Upper lobe of right lung (tissue), 1 donor: ENCODE data around the gene FIBCD1. TPM values are rescaled to one million over a fixed set of nuclear protein-coding genes. Genes with fewer than 3 reads are reported as not detected.
A peak's percentile ranks its signal among the peaks of the same experiment; 100 is the strongest.

ENCODE experiments used
- ATAC-seq: fragments of 200-7000 bp; cut with Tn5 transposase; one replicate; pipeline ENCODE4 v1.9.1; 2020; ENCODE audit warnings: mild to moderate bottlenecking, moderate library complexity
- DNase-seq: peaks from one replicate; pipeline ENCODE4 v3.0.0-alpha.2; 2020
- H3K27ac ChIP-seq: fragments of 200-600 bp; one replicate; pipeline ENCODE4 v1.8.0; 2022
- H3K27me3 ChIP-seq: fragments of 200-600 bp; one replicate; pipeline ENCODE4 v1.8.0; 2022; ENCODE audit warnings: mild to moderate bottlenecking
- H3K36me3 ChIP-seq: fragments of 200-600 bp; one replicate; pipeline ENCODE4 v1.8.0; 2022
- H3K4me1 ChIP-seq: fragments of 200-600 bp; one replicate; pipeline ENCODE4 v1.8.0; 2022
- H3K4me3 ChIP-seq: fragments of 200-600 bp; one replicate; pipeline ENCODE4 v1.8.0; 2022; ENCODE audit warnings: mild to moderate bottlenecking
- H3K9me3 ChIP-seq: fragments of 200-600 bp; one replicate; pipeline ENCODE4 v1.8.0; 2022
- intact Hi-C: fragments of 100-400 bp; cut with DNase I; formaldehyde crosslinking; loops from one replicate; pipeline ENCODE4 v1.11.0; 2022
- total RNA-seq: library from RNA; stranded (reverse); fragmentation: NEBNext Ultra II Directional; extraction: Animal tissue kit (Norgen Biotek cat#: 25700); gene quantifications from one replicate; pipeline ENCODE4 v1.2.1, GENCODE V29; 2021
- TF ChIP-seq, protein P1 (sequence below): fragments of 200-600 bp; IDR thresholded peaks from one replicate; pipeline ENCODE4 v1.8.0; 2022; ENCODE audit warnings: antibody characterized with exemption
- donor health status: DM: no; HTN: yes; CAD: no; lungs with severe emphysema.

Gene FIBCD1
- total RNA-seq, 1 donor from 2014 or later, result 2.7 TPM

DNA sequence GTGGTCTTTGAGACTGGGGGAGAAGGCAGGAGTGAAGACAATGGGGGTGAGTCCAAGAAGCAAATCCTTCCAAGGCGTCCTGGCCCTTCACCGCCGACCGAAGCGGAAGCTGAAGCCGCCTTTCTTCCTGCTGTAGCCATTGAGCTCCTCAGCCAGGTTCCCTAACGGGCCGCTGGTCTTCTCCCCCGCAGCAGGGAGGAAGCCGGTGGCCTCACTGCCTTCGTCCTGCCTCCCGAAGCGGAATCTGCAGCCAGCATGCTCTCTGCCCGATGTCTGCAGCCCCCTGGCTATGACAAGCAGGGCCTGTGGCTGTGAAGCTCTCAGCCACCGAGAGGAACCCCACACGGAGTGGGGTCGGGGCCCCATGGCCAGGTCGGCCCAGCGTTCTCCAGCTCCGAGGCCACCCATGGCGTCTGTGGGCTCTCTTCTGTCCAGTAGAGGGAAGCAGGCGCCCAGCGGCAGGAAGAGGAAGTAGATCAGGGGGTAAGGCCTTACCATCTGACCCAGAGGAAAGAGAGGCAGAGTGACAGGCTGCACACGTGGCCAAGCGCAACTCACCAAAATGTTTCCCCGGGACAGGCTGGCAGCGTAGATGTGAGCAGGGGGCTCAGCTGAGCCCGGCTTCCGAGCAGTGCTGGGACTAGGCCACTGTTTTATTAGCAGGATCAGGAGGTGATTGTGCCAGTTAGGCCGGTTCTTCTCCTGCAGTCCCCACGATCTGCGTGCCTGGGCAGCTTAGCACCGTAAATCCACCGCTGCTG lies 45.5 kb downstream of the FIBCD1 start:
- intact Hi-C loops, result no loop called here
- ATAC-seq (peak; percentile 92), DNase-seq (peak; percentile 82)
- Histone ChIP-seq H3K27me3 (no peaks in the 10 kb centered on the region), H3K9me3 (no peaks in the 10 kb centered on the region), H3K27ac (peak overlapping the region; percentile 63), H3K4me3 (peak overlapping the region; percentile 10), H3K4me1 (no peaks in the 10 kb centered on the region), H3K36me3 (peaks cover 31% of the 10 kb centered on the region)
- TF ChIP-seq, protein P1, sequence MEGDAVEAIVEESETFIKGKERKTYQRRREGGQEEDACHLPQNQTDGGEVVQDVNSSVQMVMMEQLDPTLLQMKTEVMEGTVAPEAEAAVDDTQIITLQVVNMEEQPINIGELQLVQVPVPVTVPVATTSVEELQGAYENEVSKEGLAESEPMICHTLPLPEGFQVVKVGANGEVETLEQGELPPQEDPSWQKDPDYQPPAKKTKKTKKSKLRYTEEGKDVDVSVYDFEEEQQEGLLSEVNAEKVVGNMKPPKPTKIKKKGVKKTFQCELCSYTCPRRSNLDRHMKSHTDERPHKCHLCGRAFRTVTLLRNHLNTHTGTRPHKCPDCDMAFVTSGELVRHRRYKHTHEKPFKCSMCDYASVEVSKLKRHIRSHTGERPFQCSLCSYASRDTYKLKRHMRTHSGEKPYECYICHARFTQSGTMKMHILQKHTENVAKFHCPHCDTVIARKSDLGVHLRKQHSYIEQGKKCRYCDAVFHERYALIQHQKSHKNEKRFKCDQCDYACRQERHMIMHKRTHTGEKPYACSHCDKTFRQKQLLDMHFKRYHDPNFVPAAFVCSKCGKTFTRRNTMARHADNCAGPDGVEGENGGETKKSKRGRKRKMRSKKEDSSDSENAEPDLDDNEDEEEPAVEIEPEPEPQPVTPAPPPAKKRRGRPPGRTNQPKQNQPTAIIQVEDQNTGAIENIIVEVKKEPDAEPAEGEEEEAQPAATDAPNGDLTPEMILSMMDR, result peak; percentile 38

GRCh38 chr9:130892477-130893304 lies 46.4 kb downstream of the FIBCD1 start:
- Histone ChIP-seq H3K9me3 (no peaks in the 10 kb centered on the region), H3K27ac (no peak overlapping the region), H3K36me3 (peaks cover 39% of the 10 kb centered on the region), H3K27me3 (no peaks in the 10 kb centered on the region), H3K4me1 (no peaks in the 10 kb centered on the region), H3K4me3 (no peak overlapping the region)
- intact Hi-C loops, result no loop called here
- no peak for ATAC-seq
- DNase-seq, result no peak
- TF ChIP-seq, protein P1, result no peak

GRCh38 chr9:130891688-130892476 lies 47.2 kb downstream of the FIBCD1 start:
- no peak for ATAC-seq
- intact Hi-C loops, result no loop called here
- Histone ChIP-seq H3K27ac (no peak overlapping the region), H3K4me1 (no peaks in the 10 kb centered on the region), H3K27me3 (no peaks in the 10 kb centered on the region), H3K36me3 (peaks cover 47% of the 10 kb centered on the region), H3K4me3 (no peak overlapping the region), H3K9me3 (no peaks in the 10 kb centered on the region)
- no peak for DNase-seq
- TF ChIP-seq, protein P1, result no peak

GRCh38 chr9:130890870-130891687 lies 48.0 kb downstream of the FIBCD1 start:
- H3K9me3 ChIP-seq, result no peaks in the 10 kb centered on the region
- H3K4me3 ChIP-seq, result no peak overlapping the region
- H3K27me3 ChIP-seq, result no peaks in the 10 kb centered on the region
- peaks cover 55% of the 10 kb centered on the region for H3K36me3 ChIP-seq
- no peak for ATAC-seq
- H3K4me1 ChIP-seq, result no peaks in the 10 kb centered on the region
- TF ChIP-seq, protein P1, result no peak
- intact Hi-C loops, result no loop called here
- no peak for DNase-seq
- H3K27ac ChIP-seq, result no peak overlapping the region

DNA sequence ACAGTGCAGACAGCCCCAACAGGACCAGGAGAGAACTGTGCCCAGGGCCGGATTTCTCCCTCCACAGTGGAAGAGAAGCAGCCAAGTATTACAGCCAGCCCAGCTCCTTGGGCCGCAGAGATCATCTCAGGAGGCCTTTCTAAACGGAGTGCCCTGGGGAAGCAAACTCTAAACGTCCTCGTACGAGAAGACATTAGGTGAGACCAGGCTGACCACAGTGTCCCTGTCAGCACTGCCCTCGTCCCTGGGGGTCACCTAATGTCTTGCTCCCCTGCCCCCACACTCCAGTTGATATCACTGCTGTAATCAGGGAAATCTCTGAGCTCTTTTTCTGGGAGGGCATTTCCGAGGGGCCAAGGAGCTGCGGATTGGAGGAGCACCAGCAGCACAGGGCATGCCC lies 48.9 kb downstream of the FIBCD1 start:
- Histone ChIP-seq H3K27me3 (no peaks in the 10 kb centered on the region), H3K9me3 (no peaks in the 10 kb centered on the region), H3K27ac (no peak overlapping the region), H3K4me3 (no peak overlapping the region), H3K36me3 (peaks cover 65% of the 10 kb centered on the region), H3K4me1 (no peaks in the 10 kb centered on the region)
- TF ChIP-seq, protein P1, result no peak
- intact Hi-C loops, result no loop called here
- ATAC-seq, result no peak
- DNase-seq, result no peak
